CD1c-positive myeloid dendritic cell (primary cell): ENCODE measurements around the gene GPD1.
"Not testable (repeated sequence)": the region's sequence is repeated elsewhere in the genome, so short reads cannot be mapped to it uniquely, and the experiment has no call there.

Experiments used
- DNase-seq: peaks from one replicate; pipeline ENCODE4 v3.0.0-alpha.2; 2016; ENCODE audit errors: extremely low spot score

The GPD1 gene

GRCh38 chr12:50073712-50074111, 30.1 kb upstream of the GPD1 start:
- no peak for DNase-seq

- DNase-seq, result peak; percentile 86
Observed at GRCh38 chr12:50074936-50075807, 28.6 kb upstream of the GPD1 start.

- no peak for DNase-seq
Observed at GRCh38 chr12:50075808-50076170, 28.0 kb upstream of the GPD1 start.

- DNase-seq, result no peak
Observed at GRCh38 chr12:50077099-50077498, 26.7 kb upstream of the GPD1 start.

- no peak for DNase-seq
Observed at GRCh38 chr12:50078281-50078680, 25.5 kb upstream of the GPD1 start.

GRCh38 chr12:50079771-50080170, 24.0 kb upstream of the GPD1 start:
- no peak for DNase-seq

- no peak for DNase-seq
Observed at GRCh38 chr12:50081096-50081808, 22.6 kb upstream of the GPD1 start.

GRCh38 chr12:50082644-50083043, 21.2 kb upstream of the GPD1 start:
- DNase-seq, result no peak

GRCh38 chr12:50083301-50083700, 20.5 kb upstream of the GPD1 start:
- no peak for DNase-seq

GRCh38 chr12:50084409-50084774, 19.4 kb upstream of the GPD1 start:
- DNase-seq, result not testable (repeated sequence)

GRCh38 chr12:50084775-50085614, 18.8 kb upstream of the GPD1 start, which contains the start of gene SMARCD1:
Gene SMARCD1 (plus strand): TSS chr12:50085342. CDS start chr12:50085370, 28 bp downstream.
- DNase-seq, result peak; percentile 89

GRCh38 chr12:50085615-50086072, 18.2 kb upstream of the GPD1 start:
- DNase-seq, result no peak

- DNase-seq, result no peak
Observed at GRCh38 chr12:50086148-50086547, 17.7 kb upstream of the GPD1 start.

- DNase-seq, result no peak
Observed at GRCh38 chr12:50087151-50087550, 16.7 kb upstream of the GPD1 start.

GRCh38 chr12:50087995-50088394, 15.8 kb upstream of the GPD1 start:
- no peak for DNase-seq

GRCh38 chr12:50088577-50089335, 15.1 kb upstream of the GPD1 start:
- DNase-seq, result peak; percentile 65

GRCh38 chr12:50089730-50090129, 14.1 kb upstream of the GPD1 start:
- no peak for DNase-seq

GRCh38 chr12:50090391-50090790, 13.4 kb upstream of the GPD1 start:
- DNase-seq, result no peak

- no peak for DNase-seq
Observed at GRCh38 chr12:50097952-50098351, 5.9 kb upstream of the GPD1 start.

GRCh38 chr12:50099302-50100008, 4.4 kb upstream of the GPD1 start:
- no peak for DNase-seq

- no peak for DNase-seq
Observed at GRCh38 chr12:50100561-50100960, 3.2 kb upstream of the GPD1 start.
